ENCODE data around the gene MACF1. TPM values are rescaled to one million over a fixed set of nuclear protein-coding genes. Genes with fewer than 3 reads are reported as not detected.

The MACF1 gene
- total RNA-seq, 1 donor from 2014 or later: 386 TPM

DNA sequence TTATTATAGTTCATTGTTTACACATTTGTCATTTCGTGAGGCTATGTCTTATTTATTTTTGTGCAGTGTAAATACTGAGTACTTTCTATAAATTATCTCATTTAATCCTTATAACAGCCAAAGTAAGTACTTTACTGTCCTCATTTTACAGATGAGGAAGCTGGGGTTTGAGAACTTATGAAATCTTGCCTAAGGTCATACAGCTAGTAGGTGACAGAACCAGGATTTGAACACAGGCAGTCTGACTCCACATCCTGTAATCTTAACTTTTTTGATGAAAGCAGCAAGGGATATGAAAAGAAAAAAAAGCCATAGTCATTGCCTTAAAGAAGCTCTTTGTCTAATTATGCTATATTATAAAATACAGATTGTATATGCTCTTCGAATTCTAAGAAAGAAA is 179.8 kb downstream of the MACF1 start:
- Mint-ChIP-seq H3K4me3 (ENCODE audit: unreplicated experiment) (no peak overlapping the region), H3K36me3 (ENCODE audit: low read depth) (peaks cover 40% of the 10 kb centered on the region), H3K27ac (ENCODE audit: unreplicated experiment) (peak overlapping the region; percentile 10), H3K27me3 (ENCODE audit: low read depth) (no peaks in the 10 kb centered on the region), H3K4me1 (ENCODE audit: low read depth) (peaks cover 37% of the 10 kb centered on the region), H3K9me3 (ENCODE audit: low read depth) (no peaks in the 10 kb centered on the region)
- no peak for DNase-seq (ENCODE audit: low spot score)
- TF ChIP-seq, protein P1, sequence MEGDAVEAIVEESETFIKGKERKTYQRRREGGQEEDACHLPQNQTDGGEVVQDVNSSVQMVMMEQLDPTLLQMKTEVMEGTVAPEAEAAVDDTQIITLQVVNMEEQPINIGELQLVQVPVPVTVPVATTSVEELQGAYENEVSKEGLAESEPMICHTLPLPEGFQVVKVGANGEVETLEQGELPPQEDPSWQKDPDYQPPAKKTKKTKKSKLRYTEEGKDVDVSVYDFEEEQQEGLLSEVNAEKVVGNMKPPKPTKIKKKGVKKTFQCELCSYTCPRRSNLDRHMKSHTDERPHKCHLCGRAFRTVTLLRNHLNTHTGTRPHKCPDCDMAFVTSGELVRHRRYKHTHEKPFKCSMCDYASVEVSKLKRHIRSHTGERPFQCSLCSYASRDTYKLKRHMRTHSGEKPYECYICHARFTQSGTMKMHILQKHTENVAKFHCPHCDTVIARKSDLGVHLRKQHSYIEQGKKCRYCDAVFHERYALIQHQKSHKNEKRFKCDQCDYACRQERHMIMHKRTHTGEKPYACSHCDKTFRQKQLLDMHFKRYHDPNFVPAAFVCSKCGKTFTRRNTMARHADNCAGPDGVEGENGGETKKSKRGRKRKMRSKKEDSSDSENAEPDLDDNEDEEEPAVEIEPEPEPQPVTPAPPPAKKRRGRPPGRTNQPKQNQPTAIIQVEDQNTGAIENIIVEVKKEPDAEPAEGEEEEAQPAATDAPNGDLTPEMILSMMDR (IDR thresholded peaks at IDR 0.05): no peak

DNA sequence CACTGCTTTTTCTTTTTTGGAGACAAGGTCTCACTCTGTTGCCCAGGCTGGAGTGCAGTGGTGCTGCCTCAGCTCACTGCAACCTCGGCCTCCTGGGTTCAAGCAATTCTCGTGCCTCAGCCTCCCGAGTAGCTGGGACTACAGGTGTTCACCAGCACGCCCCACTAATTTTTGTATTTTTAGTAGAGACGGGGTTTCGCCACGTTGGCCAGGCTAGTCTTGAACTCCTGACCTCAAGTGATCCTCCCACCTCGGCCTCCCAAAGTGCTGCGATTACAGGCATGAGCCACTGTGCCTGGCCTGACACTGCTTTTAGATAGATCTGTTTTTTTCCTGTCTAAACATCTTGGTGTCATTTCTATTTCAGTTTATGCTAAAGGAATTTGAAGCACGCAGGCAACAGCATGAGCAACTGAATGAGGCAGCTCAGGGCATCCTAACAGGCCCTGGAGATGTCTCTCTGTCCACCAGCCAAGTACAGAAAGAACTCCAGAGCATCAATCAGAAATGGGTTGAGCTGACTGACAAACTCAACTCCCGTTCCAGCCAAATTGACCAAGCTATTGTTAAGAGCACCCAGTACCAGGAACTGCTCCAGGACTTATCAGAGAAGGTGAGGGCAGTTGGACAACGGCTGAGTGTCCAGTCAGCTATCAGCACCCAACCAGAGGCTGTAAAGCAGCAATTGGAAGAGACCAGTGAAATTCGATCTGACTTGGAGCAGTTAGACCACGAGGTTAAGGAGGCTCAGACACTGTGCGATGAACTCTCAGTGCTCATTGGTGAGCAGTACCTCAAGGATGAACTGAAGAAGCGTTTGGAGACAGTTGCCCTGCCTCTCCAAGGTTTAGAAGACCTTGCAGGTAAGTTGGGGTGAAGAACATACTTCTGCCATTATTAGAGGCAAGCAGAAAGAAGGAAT is 180.8 kb downstream of the MACF1 start:
- Mint-ChIP-seq H3K36me3 (ENCODE audit: low read depth) (peaks cover 38% of the 10 kb centered on the region), H3K27me3 (ENCODE audit: low read depth) (no peaks in the 10 kb centered on the region), H3K4me1 (ENCODE audit: low read depth) (peaks cover 29% of the 10 kb centered on the region), H3K9me3 (ENCODE audit: low read depth) (no peaks in the 10 kb centered on the region), H3K4me3 (ENCODE audit: unreplicated experiment) (no peak overlapping the region), H3K27ac (ENCODE audit: unreplicated experiment) (peak overlapping the region; percentile 45)
- no peak for DNase-seq (ENCODE audit: low spot score)
- TF ChIP-seq, protein P1 (IDR thresholded peaks at IDR 0.05): no peak

DNA sequence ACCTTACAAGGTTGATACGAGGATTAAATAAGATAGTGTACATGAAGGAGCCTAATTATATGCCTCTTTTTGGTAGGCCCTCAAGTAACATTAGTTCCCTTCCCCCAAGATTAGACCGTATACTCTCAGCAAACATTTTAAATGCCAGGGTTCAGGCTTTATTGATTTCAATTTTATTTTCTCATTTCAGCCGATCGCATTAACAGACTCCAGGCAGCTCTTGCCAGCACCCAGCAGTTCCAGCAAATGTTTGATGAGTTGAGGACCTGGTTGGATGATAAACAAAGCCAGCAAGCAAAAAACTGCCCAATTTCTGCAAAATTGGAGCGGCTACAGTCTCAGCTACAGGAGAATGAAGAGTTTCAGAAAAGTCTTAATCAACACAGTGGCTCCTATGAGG is 182.5 kb downstream of the MACF1 start:
- H3K9me3 Mint-ChIP-seq (ENCODE audit: low read depth): no peaks in the 10 kb centered on the region
- peaks cover 32% of the 10 kb centered on the region for H3K36me3 Mint-ChIP-seq (ENCODE audit: low read depth)
- DNase-seq (ENCODE audit: low spot score): no peak
- H3K27ac Mint-ChIP-seq (ENCODE audit: unreplicated experiment): peak overlapping the region; percentile 72
- peaks cover 29% of the 10 kb centered on the region for H3K4me1 Mint-ChIP-seq (ENCODE audit: low read depth)
- TF ChIP-seq, protein P1 (IDR thresholded peaks at IDR 0.05): no peak
- no peaks in the 10 kb centered on the region for H3K27me3 Mint-ChIP-seq (ENCODE audit: low read depth)
- no peak overlapping the region for H3K4me3 Mint-ChIP-seq (ENCODE audit: unreplicated experiment)

DNA sequence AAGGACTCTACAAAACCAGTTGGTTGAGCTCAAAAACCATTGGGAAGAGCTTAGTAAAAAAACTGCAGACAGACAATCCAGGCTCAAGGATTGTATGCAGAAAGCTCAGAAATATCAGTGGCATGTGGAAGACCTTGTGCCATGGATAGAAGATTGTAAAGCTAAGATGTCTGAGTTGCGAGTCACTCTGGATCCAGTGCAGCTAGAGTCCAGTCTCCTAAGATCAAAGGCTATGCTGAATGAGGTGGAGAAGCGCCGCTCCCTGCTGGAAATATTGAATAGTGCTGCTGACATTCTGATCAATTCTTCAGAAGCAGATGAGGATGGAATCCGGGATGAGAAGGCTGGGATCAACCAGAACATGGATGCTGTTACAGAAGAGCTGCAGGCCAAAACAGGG is 183.0 kb downstream of the MACF1 start:
- Mint-ChIP-seq H3K4me3 (ENCODE audit: unreplicated experiment) (no peak overlapping the region), H3K4me1 (ENCODE audit: low read depth) (peaks cover 33% of the 10 kb centered on the region), H3K27me3 (ENCODE audit: low read depth) (no peaks in the 10 kb centered on the region), H3K27ac (ENCODE audit: unreplicated experiment) (peak overlapping the region; percentile 72), H3K36me3 (ENCODE audit: low read depth) (peaks cover 32% of the 10 kb centered on the region), H3K9me3 (ENCODE audit: low read depth) (no peaks in the 10 kb centered on the region)
- DNase-seq (ENCODE audit: low spot score): no peak
- TF ChIP-seq, protein P1 (IDR thresholded peaks at IDR 0.05): peak; percentile 55

DNA sequence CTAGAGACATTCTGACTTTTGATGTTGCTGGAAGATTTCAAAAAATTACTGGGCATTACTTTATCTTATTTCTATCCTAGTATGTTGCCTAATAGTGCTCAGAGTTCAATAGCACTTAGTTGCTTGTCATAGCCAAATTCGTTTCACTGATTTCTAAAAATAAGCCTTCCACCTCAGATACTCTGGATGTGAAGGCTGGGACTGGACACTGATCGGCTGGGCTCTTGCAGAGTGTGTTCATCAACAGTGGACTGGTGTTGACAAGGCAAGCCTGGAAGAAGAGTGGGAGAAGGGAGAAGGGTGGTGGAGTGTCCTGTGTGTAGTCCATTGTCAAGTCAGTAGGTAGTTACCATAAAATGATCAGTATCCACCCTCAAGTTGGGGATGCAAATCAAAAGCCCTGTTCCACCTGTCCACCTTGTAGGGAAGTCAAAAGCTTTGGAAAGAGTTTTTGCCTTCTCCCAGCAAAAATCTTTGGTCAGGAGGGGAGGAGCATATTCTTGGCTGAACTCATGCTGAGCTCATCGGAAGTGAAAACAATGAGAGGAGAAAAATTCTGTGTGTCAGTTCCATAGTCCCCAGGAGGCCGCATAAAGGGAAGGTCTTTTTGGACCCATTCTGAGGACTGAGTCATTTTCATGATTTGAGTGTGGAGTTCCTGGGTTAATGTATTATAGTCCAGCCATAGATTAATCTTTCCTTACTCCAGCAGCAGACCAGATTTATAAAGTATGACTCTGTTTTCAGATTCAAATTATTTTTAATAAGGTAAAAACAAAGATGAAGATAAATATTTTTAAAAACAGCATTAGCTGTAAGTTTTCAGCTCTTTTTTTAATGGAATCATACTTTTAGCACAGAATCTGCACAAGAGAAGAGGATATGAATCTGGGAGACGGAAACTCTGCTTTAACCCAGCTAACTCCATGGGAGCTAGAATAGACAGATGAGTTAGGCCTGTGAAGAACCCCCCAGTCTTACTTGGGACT is 187.5 kb downstream of the MACF1 start:
- no peaks in the 10 kb centered on the region for H3K9me3 Mint-ChIP-seq (ENCODE audit: low read depth)
- DNase-seq (ENCODE audit: low spot score): no peak
- H3K4me3 Mint-ChIP-seq (ENCODE audit: unreplicated experiment): peak overlapping the region; percentile 5
- H3K27ac Mint-ChIP-seq (ENCODE audit: unreplicated experiment): peak overlapping the region; percentile 95
- no peaks in the 10 kb centered on the region for H3K27me3 Mint-ChIP-seq (ENCODE audit: low read depth)
- peaks cover 18% of the 10 kb centered on the region for H3K36me3 Mint-ChIP-seq (ENCODE audit: low read depth)
- H3K4me1 Mint-ChIP-seq (ENCODE audit: low read depth): peaks cover 70% of the 10 kb centered on the region
- TF ChIP-seq, protein P1 (IDR thresholded peaks at IDR 0.05): no peak

All from chondrocyte (in vitro differentiated cells).